ENCODE results near the gene KISS1. TPM values are rescaled to one million over a fixed set of nuclear protein-coding genes. Genes with fewer than 3 reads are reported as not detected.

KISS1 gene
- polyA plus RNA-seq, 1 donor from 2014 or later: not detected

DNA sequence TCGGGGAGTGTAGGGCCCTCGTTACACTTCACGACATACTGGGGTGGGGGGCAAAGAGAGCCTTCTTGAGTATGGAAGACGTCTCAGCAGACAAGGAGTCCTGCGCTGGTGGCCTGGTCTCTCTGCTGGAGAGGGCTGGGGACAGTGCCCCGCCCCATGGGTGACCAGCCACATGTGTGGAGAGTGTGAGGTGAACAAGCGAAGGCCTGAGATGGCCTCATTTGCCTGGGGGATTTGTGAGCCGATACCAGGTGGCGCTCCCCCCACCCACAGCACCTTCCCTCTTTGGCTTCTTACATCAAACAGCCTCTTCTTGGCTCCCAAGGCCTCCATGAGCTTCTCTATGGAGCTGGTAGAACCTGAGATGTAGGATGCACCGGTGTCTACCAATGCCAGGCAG is 40.4 kb downstream of the KISS1 start:
- no peak overlapping the region for H3K4me2 ChIP-seq (ENCODE audit: low read length)
- TF ChIP-seq SMC3 (conservative IDR thresholded peaks at IDR 0.05; ENCODE audit: poor library complexity) (no peak), MXI1 (conservative IDR thresholded peaks at IDR 0.05; ENCODE audit: poor library complexity, severe bottlenecking) (no peak), TAF1 (IDR thresholded peaks at IDR 0.05; ENCODE audit: low read depth) (no peak), EZH2 (IDR thresholded peaks at IDR 0.05; ENCODE audit: borderline replicate concordance, insufficient read depth, low read length, poor library complexity, severe bottlenecking) (no peak), REST (IDR thresholded peaks at IDR 0.05; ENCODE audit: borderline replicate concordance) (no peak), RAD21 (conservative IDR thresholded peaks at IDR 0.05) (no peak), EP300 (conservative IDR thresholded peaks at IDR 0.05; ENCODE audit: poor library complexity, severe bottlenecking) (no peak), POLR2AphosphoS5 (IDR thresholded peaks at IDR 0.05) (no peak)
- TF ChIP-seq, protein P1, sequence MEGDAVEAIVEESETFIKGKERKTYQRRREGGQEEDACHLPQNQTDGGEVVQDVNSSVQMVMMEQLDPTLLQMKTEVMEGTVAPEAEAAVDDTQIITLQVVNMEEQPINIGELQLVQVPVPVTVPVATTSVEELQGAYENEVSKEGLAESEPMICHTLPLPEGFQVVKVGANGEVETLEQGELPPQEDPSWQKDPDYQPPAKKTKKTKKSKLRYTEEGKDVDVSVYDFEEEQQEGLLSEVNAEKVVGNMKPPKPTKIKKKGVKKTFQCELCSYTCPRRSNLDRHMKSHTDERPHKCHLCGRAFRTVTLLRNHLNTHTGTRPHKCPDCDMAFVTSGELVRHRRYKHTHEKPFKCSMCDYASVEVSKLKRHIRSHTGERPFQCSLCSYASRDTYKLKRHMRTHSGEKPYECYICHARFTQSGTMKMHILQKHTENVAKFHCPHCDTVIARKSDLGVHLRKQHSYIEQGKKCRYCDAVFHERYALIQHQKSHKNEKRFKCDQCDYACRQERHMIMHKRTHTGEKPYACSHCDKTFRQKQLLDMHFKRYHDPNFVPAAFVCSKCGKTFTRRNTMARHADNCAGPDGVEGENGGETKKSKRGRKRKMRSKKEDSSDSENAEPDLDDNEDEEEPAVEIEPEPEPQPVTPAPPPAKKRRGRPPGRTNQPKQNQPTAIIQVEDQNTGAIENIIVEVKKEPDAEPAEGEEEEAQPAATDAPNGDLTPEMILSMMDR (IDR thresholded peaks at IDR 0.05; ENCODE audit: poor library complexity, severe bottlenecking): no peak
- H3K9ac ChIP-seq (ENCODE audit: low read length): no peak overlapping the region
- H3K4me3 ChIP-seq (ENCODE audit: low read length): no peak overlapping the region
- H3K27me3 ChIP-seq (ENCODE audit: insufficient read depth, low read depth, low read length): peaks cover 19% of the 10 kb centered on the region
- no peak overlapping the region for H3K27ac ChIP-seq (ENCODE audit: low read length)
- H3K79me2 ChIP-seq (replicated peaks; ENCODE audit: insufficient read depth, low read length): no peaks in the 10 kb centered on the region
- H3F3A ChIP-seq (ENCODE audit: insufficient read depth, low read length, poor library complexity, severe bottlenecking): no peaks in the 10 kb centered on the region
- no peaks in the 10 kb centered on the region for H3K36me3 ChIP-seq (ENCODE audit: insufficient read depth, low read length)
- H4K20me1 ChIP-seq (ENCODE audit: insufficient read depth): no peaks in the 10 kb centered on the region
- no peak overlapping the region for H2AFZ ChIP-seq (ENCODE audit: low read depth, low read length)
- no peaks in the 10 kb centered on the region for H3K9me3 ChIP-seq (ENCODE audit: low read length)
- no peaks in the 10 kb centered on the region for H3K9me2 ChIP-seq (ENCODE audit: insufficient read depth, low read length)

GRCh38 chr1:204154568-204155255 is 41.6 kb downstream of the KISS1 start:
- H3K9me2 ChIP-seq (ENCODE audit: insufficient read depth, low read length): no peaks in the 10 kb centered on the region
- H3K27me3 ChIP-seq (ENCODE audit: insufficient read depth, low read depth, low read length): peaks cover 29% of the 10 kb centered on the region
- H3K36me3 ChIP-seq (ENCODE audit: insufficient read depth, low read length): no peaks in the 10 kb centered on the region
- TF ChIP-seq EZH2 (IDR thresholded peaks at IDR 0.05; ENCODE audit: borderline replicate concordance, insufficient read depth, low read length, poor library complexity, severe bottlenecking) (no peak), REST (IDR thresholded peaks at IDR 0.05; ENCODE audit: borderline replicate concordance) (no peak), TAF1 (IDR thresholded peaks at IDR 0.05; ENCODE audit: low read depth) (no peak), EP300 (conservative IDR thresholded peaks at IDR 0.05; ENCODE audit: poor library complexity, severe bottlenecking) (no peak), SMC3 (conservative IDR thresholded peaks at IDR 0.05; ENCODE audit: poor library complexity) (no peak), RAD21 (conservative IDR thresholded peaks at IDR 0.05) (no peak), MXI1 (conservative IDR thresholded peaks at IDR 0.05; ENCODE audit: poor library complexity, severe bottlenecking) (no peak), POLR2AphosphoS5 (IDR thresholded peaks at IDR 0.05) (no peak)
- TF ChIP-seq, protein P1 (IDR thresholded peaks at IDR 0.05; ENCODE audit: poor library complexity, severe bottlenecking): no peak
- H3K27ac ChIP-seq (ENCODE audit: low read length): no peak overlapping the region
- H2AFZ ChIP-seq (ENCODE audit: low read depth, low read length): no peak overlapping the region
- no peaks in the 10 kb centered on the region for H3K9me3 ChIP-seq (ENCODE audit: low read length)
- H3K9ac ChIP-seq (ENCODE audit: low read length): no peak overlapping the region
- H3K4me2 ChIP-seq (ENCODE audit: low read length): no peak overlapping the region
- H3K4me3 ChIP-seq (ENCODE audit: low read length): no peak overlapping the region
- H4K20me1 ChIP-seq (ENCODE audit: insufficient read depth): no peaks in the 10 kb centered on the region
- no peaks in the 10 kb centered on the region for H3K79me2 ChIP-seq (replicated peaks; ENCODE audit: insufficient read depth, low read length)
- H3F3A ChIP-seq (ENCODE audit: insufficient read depth, low read length, poor library complexity, severe bottlenecking): no peaks in the 10 kb centered on the region

Measured in neural cell (in vitro differentiated cells).